ENCODE data around the gene RASGRF2.
"Not testable (repeated sequence)": the region's sequence is repeated elsewhere in the genome, so short reads cannot be mapped to it uniquely, and the experiment has no call there.

The RASGRF2 gene

DNA sequence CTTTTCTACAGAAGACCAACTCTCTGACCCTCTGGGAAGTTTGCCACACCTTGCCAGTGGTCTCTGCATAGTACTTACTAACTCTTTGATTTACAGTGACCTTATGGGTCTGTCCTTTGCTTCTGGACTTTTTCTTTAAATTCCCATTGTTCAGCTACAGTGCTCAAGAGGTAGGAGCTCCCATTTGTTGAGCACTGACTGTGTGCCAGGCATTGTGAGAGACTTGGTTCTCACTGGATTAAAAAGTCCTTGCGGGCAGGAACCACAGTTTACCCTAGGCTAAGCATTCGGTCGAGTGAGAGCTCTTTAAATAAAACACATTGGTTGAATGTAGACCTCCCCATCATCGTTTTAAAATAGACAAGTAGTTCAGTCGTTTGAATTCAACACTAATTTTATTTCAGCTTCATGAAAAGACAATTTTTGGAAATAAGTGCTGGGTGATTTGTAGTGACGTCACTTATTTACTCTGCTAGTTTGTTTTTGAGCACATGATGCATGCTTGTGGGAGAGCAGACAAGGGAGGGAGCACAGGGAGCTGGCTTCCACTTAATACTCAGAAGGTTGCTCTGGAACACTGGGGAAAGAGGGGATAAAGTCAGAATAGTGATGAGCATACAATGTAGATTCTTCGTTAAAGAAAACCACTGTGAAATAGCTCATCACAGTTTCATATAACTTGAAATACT is 27.1 kb downstream of the RASGRF2 start:
- DNase-seq = no peak

DNA sequence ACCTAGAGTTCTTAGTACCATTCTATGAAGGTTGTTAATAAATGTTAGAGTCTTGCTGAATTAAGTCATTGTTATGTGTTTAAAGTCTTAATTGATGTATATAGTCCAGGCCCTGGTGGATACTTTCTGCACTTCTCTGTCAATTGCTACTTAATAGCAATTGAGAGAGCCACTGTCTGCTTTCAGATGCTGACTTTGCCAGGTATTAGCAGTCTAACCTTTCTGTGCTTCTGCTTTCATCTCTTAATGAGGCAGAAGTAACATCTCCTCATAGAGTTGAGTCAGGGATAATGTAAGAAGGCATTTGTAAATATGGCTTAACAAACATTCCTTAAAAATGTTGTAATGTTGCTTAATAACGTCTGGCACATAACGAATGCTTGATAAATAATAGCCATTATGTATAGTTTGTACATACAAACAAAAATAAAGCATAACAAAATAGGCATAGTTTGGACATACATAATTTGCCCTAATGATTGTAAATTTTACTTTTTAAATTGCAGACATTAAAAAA is 28.3 kb downstream of the RASGRF2 start:
- no peak for DNase-seq

DNA sequence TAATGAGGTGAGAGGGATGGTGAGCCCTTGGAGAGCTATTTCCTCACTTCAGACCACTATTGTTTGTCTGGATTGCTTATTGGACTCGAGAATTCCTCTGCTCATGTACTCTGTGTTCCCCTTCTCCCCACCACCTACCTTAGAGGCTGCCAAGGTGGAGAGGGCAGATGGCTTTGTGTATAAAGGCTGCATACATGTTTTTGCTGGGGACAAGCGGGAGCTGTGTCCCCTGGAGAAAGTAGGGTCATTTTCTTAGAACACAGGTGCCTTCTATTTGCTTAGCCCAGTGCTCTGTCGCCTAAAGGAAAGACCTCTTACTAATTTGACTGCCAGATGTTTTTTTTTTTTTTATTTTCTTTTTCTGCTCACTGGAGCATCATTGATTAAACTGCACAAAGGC is 29.7 kb downstream of the RASGRF2 start:
- DNase-seq = no peak

DNA sequence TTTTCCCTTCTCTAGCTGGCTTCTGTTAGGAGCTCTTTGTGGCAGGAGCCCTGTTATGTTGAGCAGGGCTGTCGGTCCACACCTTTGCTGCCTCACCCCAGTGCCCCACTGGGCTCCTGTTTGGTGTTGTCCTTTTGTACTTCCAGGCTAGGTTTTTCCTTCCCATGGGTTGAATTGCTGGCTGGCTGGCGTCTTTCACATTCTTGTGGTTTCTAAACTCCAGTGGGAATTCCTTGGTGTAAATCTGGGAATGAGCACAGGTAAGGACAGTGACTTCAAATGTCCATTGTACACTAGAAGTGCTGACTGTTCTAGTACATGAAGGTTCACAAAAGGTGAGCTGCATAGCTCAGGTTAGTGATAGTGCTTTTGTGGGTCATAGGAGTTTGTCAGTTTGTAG is 30.4 kb downstream of the RASGRF2 start:
- no peak for DNase-seq

DNA sequence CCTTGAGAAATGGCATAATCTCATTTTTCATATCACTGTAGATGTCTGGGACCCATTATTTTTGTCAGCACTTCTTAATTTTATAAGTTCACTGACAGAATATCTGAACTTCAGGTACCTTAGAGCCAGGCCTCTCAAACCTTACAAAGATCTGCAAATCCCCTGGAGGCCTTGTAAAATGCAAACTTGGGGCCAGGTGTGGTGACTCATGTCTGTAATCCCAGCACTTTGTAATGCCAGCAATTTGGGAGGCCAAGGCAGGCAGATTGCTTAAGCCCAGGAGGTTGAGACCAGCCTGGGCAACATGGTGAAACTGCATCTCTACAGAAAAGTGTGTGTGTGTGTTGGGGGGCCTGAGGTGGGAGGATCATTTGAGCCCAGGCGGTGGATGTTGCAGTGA is 30.8 kb downstream of the RASGRF2 start:
- no peak for DNase-seq

DNA sequence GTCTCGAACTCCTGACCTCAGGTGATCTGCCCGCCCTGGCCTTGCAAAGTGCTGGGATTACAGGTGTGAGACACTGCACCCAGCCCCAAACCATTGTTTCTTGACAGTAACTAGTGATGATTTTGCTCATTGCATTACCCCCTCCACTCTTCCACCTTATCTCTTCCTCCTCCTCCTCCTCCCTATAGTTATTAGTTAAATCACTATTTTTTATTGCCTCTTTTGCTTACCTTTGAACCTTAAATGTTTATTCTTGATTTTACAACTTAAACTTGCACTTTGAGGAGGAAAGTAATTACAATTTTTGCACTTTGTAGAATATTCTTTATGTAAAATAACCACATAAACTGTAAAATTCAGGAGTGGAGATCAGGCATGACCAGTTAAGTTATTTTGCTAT is 35.7 kb downstream of the RASGRF2 start:
- DNase-seq = no peak

DNA sequence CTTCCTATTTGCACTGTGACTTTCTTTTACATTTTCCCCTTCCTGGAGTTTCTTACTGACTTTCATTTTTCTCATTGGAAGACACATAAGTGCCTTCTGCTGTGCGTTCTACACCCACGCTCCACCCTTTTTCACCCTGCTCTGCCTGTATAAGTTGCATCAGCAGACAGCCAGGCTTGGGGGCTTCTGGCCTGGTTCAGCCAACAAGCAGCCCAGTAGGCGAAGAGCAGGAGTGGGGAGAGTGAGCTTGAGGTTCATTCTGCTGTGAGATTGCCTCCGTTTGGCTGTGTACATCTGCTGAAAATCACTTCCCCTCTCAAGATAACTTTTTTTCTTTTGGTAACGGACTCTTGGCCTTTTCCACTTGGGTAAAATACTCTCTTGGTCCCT is 38.4 kb downstream of the RASGRF2 start:
- no peak for DNase-seq

DNA sequence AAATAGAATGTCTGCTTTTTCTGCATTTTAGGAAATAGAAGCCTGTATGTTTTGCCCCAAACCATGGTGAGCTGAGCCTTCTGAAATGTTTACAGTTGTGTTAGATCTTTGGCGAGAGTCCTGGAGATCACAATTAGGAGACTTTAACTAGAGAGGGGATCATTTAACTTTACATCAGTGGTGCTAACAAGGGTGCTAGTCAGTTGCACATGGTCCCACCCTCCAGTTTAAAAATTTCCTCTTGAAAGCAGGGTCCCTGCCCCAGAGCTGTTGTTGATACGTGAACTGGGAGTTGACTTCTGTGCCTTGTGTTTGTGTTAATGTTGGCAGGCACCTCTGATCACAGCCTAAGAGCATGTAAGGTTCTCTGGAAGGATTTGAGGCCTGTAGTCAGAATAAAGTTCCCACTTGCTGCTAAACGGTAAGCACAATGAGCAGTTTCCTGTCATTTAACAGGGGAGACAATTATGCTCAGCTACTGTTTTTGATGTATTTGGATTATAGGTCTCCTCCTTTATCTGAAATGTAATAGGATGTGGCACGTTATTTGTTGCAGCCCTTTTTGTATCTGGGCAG is 43.7 kb downstream of the RASGRF2 start:
- no peak for DNase-seq

DNA sequence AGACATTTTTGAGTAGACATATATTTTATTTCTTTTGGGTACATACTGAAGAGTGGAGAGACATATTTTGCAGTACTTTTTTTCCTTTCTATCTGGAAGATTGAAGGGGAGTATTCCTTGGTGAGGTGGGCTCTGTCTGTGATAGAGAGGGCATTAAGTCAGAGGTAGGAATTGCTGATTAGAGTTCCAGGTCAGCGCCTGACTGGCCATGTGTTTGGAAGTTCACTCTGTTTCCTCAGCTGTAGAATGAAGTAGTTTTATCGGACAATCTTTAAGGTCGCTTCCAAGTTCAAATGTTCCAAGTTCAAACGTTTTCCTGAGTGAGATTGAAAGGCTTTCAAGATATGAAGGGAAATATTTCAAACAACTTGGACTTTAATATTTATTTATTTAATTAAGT is 45.5 kb downstream of the RASGRF2 start:
- no peak for DNase-seq

DNA sequence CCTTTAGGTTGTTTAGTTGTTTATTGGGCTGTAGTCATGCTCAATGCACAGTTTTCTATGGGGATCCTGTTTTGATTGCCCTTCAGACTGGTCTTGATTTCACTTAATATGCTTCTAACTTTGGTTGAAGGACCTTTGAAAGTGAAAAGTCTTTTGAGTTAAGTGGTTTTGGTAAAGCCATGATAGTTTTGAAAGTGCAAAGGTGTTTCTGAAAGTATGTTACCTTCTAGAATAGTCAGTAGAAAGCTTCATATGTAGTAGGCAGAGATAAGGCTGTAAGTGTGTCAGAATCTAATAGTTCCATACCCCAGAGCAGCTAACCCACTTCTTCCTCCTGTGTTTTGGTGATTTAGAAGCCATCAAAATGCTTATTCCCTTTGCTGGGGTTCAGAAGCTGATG is 46.1 kb downstream of the RASGRF2 start:
- DNase-seq = no peak

DNA sequence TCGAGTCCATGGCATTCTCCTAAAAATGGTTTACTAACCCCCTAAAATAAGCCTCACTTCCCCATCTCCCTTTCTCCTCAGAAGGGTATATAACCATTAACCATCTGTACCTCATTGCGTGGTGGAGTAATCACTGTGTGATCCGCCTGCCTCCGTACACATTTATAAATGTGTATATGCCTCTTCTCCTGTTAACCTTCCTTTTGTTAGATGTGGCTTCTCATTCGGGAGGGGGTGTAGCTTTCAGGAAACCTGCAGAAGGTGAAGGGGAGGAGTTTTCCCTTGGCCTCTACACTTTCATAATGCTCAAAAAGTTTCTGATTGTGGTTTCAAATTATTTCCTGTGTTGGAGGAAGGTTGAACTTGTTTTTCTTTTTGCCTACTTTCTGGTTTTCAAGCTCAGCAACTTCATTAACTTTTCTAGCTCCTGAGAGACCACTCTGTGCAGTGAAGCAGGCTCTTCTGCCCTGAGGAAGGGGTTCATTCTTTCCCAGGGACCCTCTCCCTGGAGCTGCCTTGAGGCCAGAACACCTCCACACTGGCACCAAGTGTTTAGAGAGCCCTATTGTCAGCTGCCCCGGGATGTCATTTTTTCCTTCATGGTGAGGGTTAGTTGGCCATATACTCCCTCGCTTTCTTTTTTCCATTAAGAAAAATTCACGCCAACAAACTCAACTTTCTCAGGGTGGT is 46.9 kb downstream of the RASGRF2 start:
- DNase-seq = no peak

DNA sequence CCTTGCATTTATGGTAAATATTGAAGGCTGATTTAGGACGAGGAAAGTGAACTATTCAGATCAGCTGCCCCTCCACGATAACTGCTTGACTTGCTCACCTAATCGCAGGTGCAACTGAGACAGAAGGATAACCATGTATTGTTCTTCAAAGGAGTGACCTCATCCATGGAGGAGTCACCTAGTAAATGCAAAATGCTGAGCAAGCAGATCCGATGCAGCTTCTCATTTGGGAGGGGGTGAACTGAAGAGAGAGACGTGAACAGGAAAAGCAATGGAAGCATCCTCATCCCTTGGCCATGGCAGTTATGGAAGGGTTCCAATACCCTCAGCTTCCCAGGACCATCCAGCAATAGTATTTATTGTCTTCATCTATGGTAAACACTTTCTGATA is 47.5 kb downstream of the RASGRF2 start:
- no peak for DNase-seq

DNA sequence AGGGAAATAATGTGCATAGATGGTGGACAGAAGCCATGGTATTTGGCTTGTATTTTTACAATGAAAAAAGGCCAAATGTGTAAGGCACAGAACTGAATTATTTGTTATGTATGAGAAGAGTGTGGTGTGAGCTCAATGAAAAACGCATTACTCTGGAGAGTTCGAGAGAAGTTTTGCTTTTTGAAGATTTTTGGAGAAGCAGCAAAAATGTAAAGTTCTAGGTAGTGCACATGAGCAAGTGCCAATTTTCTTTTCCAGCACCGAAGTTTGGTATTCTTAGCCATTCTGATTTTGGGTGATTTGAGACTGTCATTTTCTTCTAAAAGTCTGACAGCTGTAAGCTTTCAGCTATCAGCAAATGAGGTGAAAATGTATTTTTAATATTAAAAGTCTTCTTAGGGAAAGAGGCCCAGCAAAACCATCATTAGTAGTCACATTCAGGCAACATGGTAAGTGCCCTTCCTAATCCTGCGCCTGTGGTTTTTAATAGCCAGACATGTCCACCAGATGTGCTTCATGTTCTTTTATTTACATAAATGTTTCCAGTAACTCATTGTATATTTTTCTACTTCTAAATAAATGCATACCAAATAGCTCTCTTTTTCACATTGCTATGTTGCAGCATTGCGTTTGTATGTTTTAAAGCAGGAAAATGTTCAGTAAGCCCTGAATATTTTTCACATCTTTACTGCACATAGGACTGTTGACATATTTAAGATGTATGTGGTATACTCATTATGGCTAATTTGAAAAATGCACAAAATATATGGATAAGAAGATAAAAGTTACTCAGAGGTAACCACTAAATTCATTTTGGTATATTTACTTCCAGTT is 50.4 kb downstream of the RASGRF2 start:
- no peak for DNase-seq

DNA sequence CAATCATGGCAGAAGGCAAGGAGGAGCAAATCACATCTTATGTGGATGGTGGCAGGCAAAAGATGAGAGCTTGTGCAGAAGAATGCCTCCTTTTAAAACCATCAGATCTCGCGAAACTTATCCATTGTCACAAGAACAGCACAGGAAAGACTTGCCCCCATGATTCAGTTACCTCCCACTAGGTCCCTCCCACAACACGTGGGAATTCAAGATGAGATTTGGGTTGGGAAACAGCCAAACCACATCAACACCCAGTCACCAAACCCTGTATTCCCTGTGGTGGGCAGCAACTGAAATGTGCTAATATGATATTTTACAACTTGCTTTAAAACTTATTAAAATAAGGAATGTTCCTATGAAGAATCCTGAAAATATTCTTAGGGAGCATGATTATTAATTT is 54.2 kb downstream of the RASGRF2 start:
- DNase-seq = no peak

DNA sequence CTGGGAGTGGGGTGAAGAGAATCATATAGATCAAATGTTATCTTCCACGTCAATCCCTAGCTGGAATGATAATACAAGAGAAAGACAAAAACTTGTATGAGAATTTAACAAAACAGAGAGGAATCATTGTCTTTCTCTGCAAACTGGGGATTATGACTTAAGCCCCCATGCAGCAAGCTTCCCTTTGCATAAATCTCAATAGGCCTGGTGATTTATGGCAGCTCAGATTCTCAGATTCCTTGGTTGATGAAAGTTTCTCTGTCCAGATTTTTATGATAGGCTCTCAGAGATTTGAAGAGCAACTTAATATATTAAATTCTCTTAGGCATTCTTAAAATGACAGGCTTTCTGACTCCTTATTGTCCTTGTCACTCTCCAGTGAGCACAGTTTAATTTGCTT is 56.0 kb downstream of the RASGRF2 start:
- DNase-seq = no peak

DNA sequence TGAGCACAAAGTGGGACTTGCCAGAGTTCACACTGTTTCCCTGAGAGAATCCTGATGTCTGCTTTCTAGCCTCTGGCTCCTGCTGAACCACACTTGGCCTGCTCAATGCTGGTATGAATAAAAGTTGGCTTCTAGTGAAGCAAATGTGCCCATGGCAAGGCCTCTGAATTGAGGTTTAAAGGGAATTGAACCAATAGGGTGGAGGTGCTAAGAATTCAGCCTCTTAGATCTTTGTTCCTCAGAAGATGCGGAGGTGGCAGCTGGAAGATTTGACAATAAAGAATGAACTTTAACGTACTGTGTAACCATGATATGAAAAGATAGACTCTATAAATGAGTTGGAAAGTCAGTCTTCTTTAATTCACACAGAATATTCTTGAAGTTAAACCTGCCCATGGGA is 57.2 kb downstream of the RASGRF2 start:
- DNase-seq = no peak

DNA sequence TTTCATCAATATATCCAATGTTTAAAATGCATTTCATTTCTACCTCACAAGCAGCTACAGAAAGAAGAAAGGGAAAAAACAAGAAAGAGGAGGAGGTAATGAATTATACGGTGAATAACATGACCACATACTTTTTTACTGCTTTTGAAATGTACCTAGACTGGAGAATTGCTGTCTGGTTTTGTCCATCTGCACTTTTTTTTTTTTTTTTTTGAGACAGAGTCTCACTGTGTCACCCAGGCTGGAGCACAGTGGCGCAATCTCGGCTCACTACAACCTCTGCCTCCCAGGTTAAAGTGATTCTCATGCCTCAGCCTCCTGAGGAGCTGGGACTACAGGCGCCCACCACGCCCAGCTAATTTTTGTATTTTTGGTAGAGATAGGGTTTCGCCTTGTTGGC is 58.4 kb downstream of the RASGRF2 start:
- not testable (repeated sequence) for DNase-seq

DNA sequence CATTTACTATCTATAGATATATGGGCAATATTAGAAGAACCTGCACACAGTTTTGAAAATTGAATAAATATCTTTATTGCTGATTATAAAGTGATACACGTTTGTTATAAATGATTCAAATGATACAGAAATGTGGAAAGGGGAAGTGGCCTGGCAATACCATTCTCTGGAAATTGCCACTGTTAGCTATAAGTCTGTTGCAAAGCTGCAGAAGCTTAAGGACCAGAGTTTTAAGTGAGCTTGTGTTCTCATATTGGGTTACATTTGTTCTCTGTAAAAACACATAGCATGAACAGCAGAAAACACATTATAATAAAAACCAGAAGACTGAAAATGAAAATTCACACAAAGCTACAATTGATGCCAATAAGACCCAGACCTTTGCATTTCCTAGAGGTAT is 59.6 kb downstream of the RASGRF2 start:
- no peak for DNase-seq

DNA sequence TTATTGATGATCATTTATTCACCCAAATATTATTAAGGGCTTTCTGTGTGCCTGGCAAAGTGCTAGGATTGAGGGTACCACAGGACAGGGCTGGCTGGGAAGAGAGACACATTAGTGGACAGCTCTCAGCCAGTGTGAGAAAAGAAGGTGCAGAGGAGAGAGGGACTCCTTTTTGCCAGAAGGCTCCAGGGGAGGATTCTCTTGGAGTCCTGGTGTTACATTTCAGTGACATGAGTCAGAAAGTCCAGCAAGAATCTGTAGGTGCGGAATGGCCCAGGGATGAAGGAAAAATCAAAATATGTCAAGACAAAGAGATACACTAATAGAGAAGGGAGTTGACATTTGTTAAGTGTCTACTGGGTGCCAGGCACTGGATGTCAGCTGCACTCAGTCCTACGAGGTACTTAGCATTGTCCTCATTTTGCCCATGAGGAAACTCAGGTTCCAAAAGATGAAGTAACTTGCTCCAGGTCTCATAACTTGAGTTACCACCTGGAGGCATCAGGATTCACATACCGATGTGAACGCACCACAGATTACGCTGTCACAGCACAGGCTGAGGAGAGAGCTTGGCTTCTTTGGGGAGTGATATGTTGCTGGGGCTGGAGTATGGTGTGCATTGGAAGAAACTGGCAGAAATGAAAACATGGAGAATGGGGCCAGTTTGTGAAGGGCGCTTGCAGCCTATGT is 60.5 kb downstream of the RASGRF2 start:
- DNase-seq = no peak

DNA sequence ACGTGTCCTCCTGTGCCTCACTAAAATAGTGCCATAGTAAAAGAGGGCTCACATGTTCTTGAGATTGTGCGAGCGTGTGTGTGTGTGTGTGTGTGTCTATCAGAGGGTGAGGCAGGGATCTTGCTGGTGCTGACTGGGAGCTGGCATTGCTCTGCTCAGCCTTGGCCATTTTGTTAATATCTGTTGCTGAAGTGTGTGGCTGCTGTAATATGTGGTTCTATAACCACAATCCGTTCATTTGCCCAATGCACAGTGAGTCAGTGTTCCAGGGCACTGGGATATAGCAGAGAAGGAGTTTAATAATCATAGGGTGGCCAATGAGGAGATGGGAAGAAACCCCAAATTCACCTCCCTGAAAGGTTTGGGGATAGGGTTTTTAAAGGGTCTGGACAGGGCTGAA is 61.3 kb downstream of the RASGRF2 start:
- no peak for DNase-seq

DNA sequence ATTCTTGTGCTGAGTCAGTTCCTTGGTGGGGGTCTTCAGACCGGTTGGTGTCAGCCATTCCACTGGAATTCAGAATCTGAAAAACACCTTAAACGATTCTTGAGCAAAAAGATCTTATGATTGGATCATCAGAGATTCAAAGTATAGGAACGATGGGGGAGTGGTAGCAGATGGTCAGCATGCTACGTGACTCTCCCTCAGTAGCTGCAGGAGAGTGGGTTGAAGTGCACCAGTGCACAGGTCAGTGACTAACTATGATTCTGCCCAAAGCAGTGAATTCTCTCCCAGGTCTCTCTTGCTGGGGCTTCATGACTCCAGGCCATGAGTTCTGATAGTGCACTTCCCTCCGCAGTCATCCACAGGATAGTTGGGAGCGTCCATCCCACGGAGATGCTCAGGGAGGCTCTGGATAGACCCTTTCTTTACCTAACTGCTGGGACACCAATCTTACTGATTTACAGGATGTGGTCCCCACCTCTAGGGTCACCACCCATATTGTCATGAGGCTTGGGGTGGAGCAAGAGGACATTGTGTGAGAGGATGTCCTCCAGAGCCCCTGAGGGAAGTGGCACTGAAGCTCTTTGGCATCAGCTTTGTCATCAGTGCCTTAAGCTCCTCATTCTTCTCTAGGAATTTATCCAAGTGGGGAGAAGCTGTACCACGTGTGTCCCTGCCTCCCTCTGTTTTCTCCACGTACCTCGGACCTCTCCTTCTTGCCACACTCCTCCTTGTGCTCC is 62.0 kb downstream of the RASGRF2 start:
- DNase-seq = no peak

DNA sequence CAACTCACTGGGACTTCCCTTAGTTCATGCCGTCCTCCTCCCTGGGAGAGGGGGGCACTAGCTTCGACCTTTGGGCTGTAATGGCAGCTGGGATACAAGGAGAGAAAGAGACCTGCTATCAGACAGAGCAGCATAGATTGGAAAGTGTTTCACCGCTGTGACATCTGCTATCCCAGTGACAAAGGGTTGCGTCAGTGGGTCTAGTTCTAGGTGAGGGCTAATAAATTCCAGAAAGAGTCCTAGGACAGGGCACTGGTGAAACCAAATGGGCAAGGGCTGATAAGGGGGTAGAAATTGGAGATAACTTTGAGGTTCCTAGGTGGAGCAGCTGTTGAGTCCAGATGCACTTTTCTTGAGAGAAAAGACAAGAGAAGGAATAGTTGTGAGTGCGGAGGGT is 62.5 kb downstream of the RASGRF2 start:
- DNase-seq = no peak

Measured in DMS79 (cell line).